Tibial artery (tissue), 4 donors: ENCODE results near the gene COL25A1.
"Not testable (repeated sequence)": the region's sequence is repeated elsewhere in the genome, so short reads cannot be mapped to it uniquely, and the experiment has no call there.

Source experiments
- DNase-seq, 2 donors: peaks; one replicate each; pipeline ENCODE4 v3.0.0-alpha.2; 2019
- H3K27ac ChIP-seq, 2 donors: fragments of 200-600 bp; sonication (generic) in 1 of 2; 1 replicate in 1 of 2; 2 replicates in 1 of 2; pipeline ENCODE4 v1.5.1; 2018 to 2019; ENCODE audit warnings: mild to moderate bottlenecking in 1 of 2
- H3K27me3 ChIP-seq, 2 donors: fragments of 200-600 bp; sonication (generic) in 1 of 2; one replicate each; pipeline versions ENCODE4 v1.5.1 to v1.6.0; 2016 to 2019
- H3K36me3 ChIP-seq, 3 donors: fragments of 200-600 bp; sonication (generic) in 2 of 3; one replicate each; pipeline ENCODE4 v1.5.1; 2016 to 2019; ENCODE audit warnings: mild to moderate bottlenecking in 2 of 3
- H3K4me1 ChIP-seq, 4 donors: fragments of 200-600 bp; sonication (generic) in 2 of 4; 1 replicate in 3 of 4; 2 replicates in 1 of 4; pipeline ENCODE4 v1.5.1; 2016 to 2019
- H3K4me3 ChIP-seq, 2 donors: fragments of 200-600 bp; sonication (generic) in 1 of 2; 1 replicate in 1 of 2; 2 replicates in 1 of 2; pipeline ENCODE4 v1.5.1; 2018 to 2019; ENCODE audit warnings: mild to moderate bottlenecking in 2 of 2
- H3K9me3 ChIP-seq, 3 donors: fragments of 200-600 bp; sonication (generic) in 1 of 3; one replicate each; pipeline ENCODE4 v1.5.1; 2016 to 2019
- CTCF ChIP-seq, 2 experiments: fragments of 200-600 bp in 1 of 2; fragments of 450-650 bp in 1 of 2; IDR thresholded peaks; one replicate each; pipeline ENCODE4 v1.5.1; 2017 to 2019; ENCODE audit warnings: antibody characterized with exemption in 2 of 2, mild to moderate bottlenecking in 1 of 2, moderate library complexity in 1 of 2
- intact Hi-C: fragments of 100-400 bp; cut with DNase I; formaldehyde crosslinking; loops from one replicate; pipeline ENCODE4 v1.15.0; 2023; ENCODE audit warnings: low total_unique reads

COL25A1 gene

GRCh38 chr4:108874806-108875205 is 427.7 kb downstream of the COL25A1 start:
- Histone ChIP-seq H3K4me1 (no peaks in the 10 kb centered on the region), H3K27me3 (no peaks in the 10 kb centered on the region), H3K36me3 (no peaks in the 10 kb centered on the region), H3K4me3 (no peak overlapping the region), H3K27ac (no peak overlapping the region), H3K9me3 (no peaks in the 10 kb centered on the region)
- TF ChIP-seq CTCF (IDR thresholded peaks at IDR 0.05) = no peak
- intact Hi-C loops = no loop called here
- no peak for DNase-seq

GRCh38 chr4:108869970-108870369 is 432.5 kb downstream of the COL25A1 start:
- intact Hi-C loops, H3K27me3 ChIP-seq, DNase-seq, H3K36me3 ChIP-seq, H3K27ac ChIP-seq, H3K4me1 ChIP-seq, H3K9me3 ChIP-seq, H3K4me3 ChIP-seq: not testable (repeated sequence)

- Histone ChIP-seq H3K4me3 (no peak overlapping the region), H3K4me1 (no peaks in the 10 kb centered on the region), H3K27me3 (no peaks in the 10 kb centered on the region), H3K27ac (no peak overlapping the region), H3K9me3 (no peaks in the 10 kb centered on the region), H3K36me3 (no peaks in the 10 kb centered on the region)
- no peak for DNase-seq
- TF ChIP-seq CTCF (IDR thresholded peaks at IDR 0.05) = no peak
- intact Hi-C loops = no loop called here
These were observed 433.7 kb downstream of the COL25A1 start for GRCh38 chr4:108868606-108869227.

- no peak for TF ChIP-seq CTCF (IDR thresholded peaks at IDR 0.05)
- intact Hi-C loops = no loop called here
- Histone ChIP-seq H3K4me1 (no peaks in the 10 kb centered on the region), H3K4me3 (no peak overlapping the region), H3K27me3 (no peaks in the 10 kb centered on the region), H3K9me3 (no peaks in the 10 kb centered on the region), H3K36me3 (no peaks in the 10 kb centered on the region), H3K27ac (no peak overlapping the region)
- no peak for DNase-seq
These were observed 435.0 kb downstream of the COL25A1 start for GRCh38 chr4:108867476-108867875.

- no peak overlapping the region for H3K27ac ChIP-seq
- no peaks in the 10 kb centered on the region for H3K4me1 ChIP-seq
- DNase-seq = no peak
- intact Hi-C loops = no loop called here
- no peaks in the 10 kb centered on the region for H3K27me3 ChIP-seq
- H3K4me3 ChIP-seq = no peak overlapping the region
- TF ChIP-seq CTCF (IDR thresholded peaks at IDR 0.05) = no peak
- H3K9me3 ChIP-seq = no peaks in the 10 kb centered on the region
- H3K36me3 ChIP-seq = no peaks in the 10 kb centered on the region
These were observed 441.1 kb downstream of the COL25A1 start for GRCh38 chr4:108861334-108861733.

- Histone ChIP-seq H3K27ac (no peak overlapping the region), H3K36me3 (no peaks in the 10 kb centered on the region)
- intact Hi-C loops = no loop called here
These were observed 447.7 kb downstream of the COL25A1 start for GRCh38 chr4:108854786-108855185.

More at GRCh38 chr4:108854786-108855185, 447.7 kb downstream of the COL25A1 start:
- no peak for DNase-seq
- no peak for TF ChIP-seq CTCF (IDR thresholded peaks at IDR 0.05)
- no peak overlapping the region for H3K4me3 ChIP-seq
- H3K27me3 ChIP-seq = no peaks in the 10 kb centered on the region
- H3K9me3 ChIP-seq = no peaks in the 10 kb centered on the region
- no peaks in the 10 kb centered on the region for H3K4me1 ChIP-seq
